ENCODE measurements around the gene MAD1L1.
"Not testable (repeated sequence)": the region's sequence is repeated elsewhere in the genome, so short reads cannot be mapped to it uniquely, and the experiment has no call there.

MAD1L1 gene

GRCh38 chr7:2065528-2065927 is 167.2 kb downstream of the MAD1L1 start:
- Histone ChIP-seq H3K4me3 (ENCODE audit: low read length) (no peak overlapping the region), H3K4me1 (ENCODE audit: insufficient read depth, low read length) (no peaks in the 10 kb centered on the region), H3K27ac (ENCODE audit: low read depth, low read length) (no peak overlapping the region), H3K9me3 (ENCODE audit: insufficient read depth, low read depth, low read length) (peaks cover 4% of the 10 kb centered on the region), H3K27me3 (ENCODE audit: insufficient read depth, low read length) (no peaks in the 10 kb centered on the region), H3K9ac (ENCODE audit: low read depth, low read length) (no peak overlapping the region), H3K36me3 (ENCODE audit: insufficient read depth, low read length) (peaks cover 28% of the 10 kb centered on the region; the same call in 1 of the 2 replicates)
- WGBS = 93% methylated on average over 13 of the region's 13 CpGs

GRCh38 chr7:2063563-2064260 is 169.0 kb downstream of the MAD1L1 start:
- WGBS = 93% methylated on average over 24 of the region's 24 CpGs
- Histone ChIP-seq H3K4me1 (ENCODE audit: insufficient read depth, low read length) (no peaks in the 10 kb centered on the region), H3K9ac (ENCODE audit: low read depth, low read length) (no peak overlapping the region), H3K36me3 (ENCODE audit: insufficient read depth, low read length) (peaks cover 35% of the 10 kb centered on the region; the same call in 1 of the 2 replicates), H3K27me3 (ENCODE audit: insufficient read depth, low read length) (no peaks in the 10 kb centered on the region), H3K4me3 (ENCODE audit: low read length) (no peak overlapping the region), H3K27ac (ENCODE audit: low read depth, low read length) (no peak overlapping the region), H3K9me3 (ENCODE audit: insufficient read depth, low read depth, low read length) (peaks cover 14% of the 10 kb centered on the region)

- no peaks in the 10 kb centered on the region for H3K4me1 ChIP-seq (ENCODE audit: insufficient read depth, low read length)
- H3K4me3 ChIP-seq (ENCODE audit: low read length) = no peak overlapping the region
- 95% methylated on average over 10 of the region's 11 CpGs for WGBS
- peaks cover 14% of the 10 kb centered on the region for H3K9me3 ChIP-seq (ENCODE audit: insufficient read depth, low read depth, low read length)
- H3K9ac ChIP-seq (ENCODE audit: low read depth, low read length) = no peak overlapping the region
- H3K36me3 ChIP-seq (ENCODE audit: insufficient read depth, low read length) = peaks cover 28% of the 10 kb centered on the region; the same call in 1 of the 2 replicates
- H3K27me3 ChIP-seq (ENCODE audit: insufficient read depth, low read length) = no peaks in the 10 kb centered on the region
- H3K27ac ChIP-seq (ENCODE audit: low read depth, low read length) = no peak overlapping the region
These were observed 170.1 kb downstream of the MAD1L1 start for GRCh38 chr7:2062648-2063047.

GRCh38 chr7:2060701-2061100 is 172.0 kb downstream of the MAD1L1 start:
- H3K27me3 ChIP-seq (ENCODE audit: insufficient read depth, low read length) = no peaks in the 10 kb centered on the region
- peaks cover 18% of the 10 kb centered on the region; the same call in 1 of the 2 replicates for H3K36me3 ChIP-seq (ENCODE audit: insufficient read depth, low read length)
- H3K9ac ChIP-seq (ENCODE audit: low read depth, low read length) = no peak overlapping the region
- no peak overlapping the region for H3K27ac ChIP-seq (ENCODE audit: low read depth, low read length)
- H3K4me1 ChIP-seq (ENCODE audit: insufficient read depth, low read length) = no peaks in the 10 kb centered on the region
- H3K4me3 ChIP-seq (ENCODE audit: low read length) = no peak overlapping the region
- H3K9me3 ChIP-seq (ENCODE audit: insufficient read depth, low read depth, low read length) = peaks cover 14% of the 10 kb centered on the region
- 94% methylated on average over 11 of the region's 11 CpGs for WGBS

DNA sequence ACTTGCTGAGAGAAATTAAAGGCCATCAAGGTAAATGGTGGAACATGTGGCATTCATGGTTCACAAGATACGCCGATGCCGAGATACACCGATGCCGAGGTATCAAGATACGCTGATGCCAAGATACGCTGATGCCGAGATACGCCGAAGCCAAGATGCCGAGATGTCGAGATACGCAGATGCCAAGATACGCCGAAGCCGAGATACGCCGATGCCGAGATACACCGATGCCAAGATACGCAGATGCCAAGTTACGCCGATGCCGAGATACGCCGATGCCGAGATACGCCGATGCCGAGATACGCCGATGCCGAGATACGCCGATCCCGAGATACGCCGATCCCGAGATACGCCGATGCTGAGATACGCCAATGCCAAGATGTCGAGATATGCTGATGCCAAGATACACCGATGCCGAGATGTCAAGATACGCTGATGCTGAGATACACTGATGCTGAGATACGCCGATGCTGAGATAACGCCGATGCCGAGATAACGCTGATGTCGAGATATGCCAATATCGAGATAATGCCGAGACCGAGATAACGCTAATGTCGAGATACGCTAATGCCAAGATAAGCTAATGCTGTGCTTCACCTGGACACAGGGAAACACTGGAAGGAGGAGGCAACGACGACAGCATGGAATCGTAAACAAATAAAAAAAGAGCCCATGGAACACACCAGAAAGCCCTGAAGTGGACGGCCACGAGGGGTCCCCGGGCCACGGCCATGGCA is 172.6 kb downstream of the MAD1L1 start:
- H3K36me3 ChIP-seq (ENCODE audit: insufficient read depth, low read length) = peaks cover 18% of the 10 kb centered on the region; the same call in 1 of the 2 replicates
- H3K4me3 ChIP-seq (ENCODE audit: low read length) = no peak overlapping the region
- H3K27ac ChIP-seq (ENCODE audit: low read depth, low read length) = no peak overlapping the region
- H3K4me1 ChIP-seq (ENCODE audit: insufficient read depth, low read length) = no peaks in the 10 kb centered on the region
- 94% methylated on average over 66 of the region's 66 CpGs for WGBS
- peaks cover 14% of the 10 kb centered on the region for H3K9me3 ChIP-seq (ENCODE audit: insufficient read depth, low read depth, low read length)
- no peak overlapping the region for H3K9ac ChIP-seq (ENCODE audit: low read depth, low read length)
- H3K27me3 ChIP-seq (ENCODE audit: insufficient read depth, low read length) = no peaks in the 10 kb centered on the region

- WGBS = 59% methylated on average over 9 of the region's 13 CpGs
- H3K4me3 ChIP-seq (ENCODE audit: low read length); H3K9ac ChIP-seq (ENCODE audit: low read depth, low read length); H3K27me3 ChIP-seq (ENCODE audit: insufficient read depth, low read length); H3K4me1 ChIP-seq (ENCODE audit: insufficient read depth, low read length); H3K27ac ChIP-seq (ENCODE audit: low read depth, low read length): not testable (repeated sequence)
- Histone ChIP-seq H3K36me3 (ENCODE audit: insufficient read depth, low read length) (peaks cover 18% of the 10 kb centered on the region; the same call in 1 of the 2 replicates), H3K9me3 (ENCODE audit: insufficient read depth, low read depth, low read length) (peaks cover 14% of the 10 kb centered on the region)
These were observed 174.5 kb downstream of the MAD1L1 start for GRCh38 chr7:2058246-2058645.

- Histone ChIP-seq H3K27ac (ENCODE audit: low read depth, low read length) (no peak overlapping the region), H3K9ac (ENCODE audit: low read depth, low read length) (no peak overlapping the region), H3K4me3 (ENCODE audit: low read length) (no peak overlapping the region), H3K9me3 (ENCODE audit: insufficient read depth, low read depth, low read length) (peaks cover 14% of the 10 kb centered on the region), H3K36me3 (ENCODE audit: insufficient read depth, low read length) (peaks cover 13% of the 10 kb centered on the region; the same call in 1 of the 2 replicates), H3K27me3 (ENCODE audit: insufficient read depth, low read length) (no peaks in the 10 kb centered on the region), H3K4me1 (ENCODE audit: insufficient read depth, low read length) (no peaks in the 10 kb centered on the region; the same call in 1 of the 2 replicates)
- 94% methylated on average over 11 of the region's 11 CpGs for WGBS
These were observed 176.8 kb downstream of the MAD1L1 start for GRCh38 chr7:2055956-2056355.

DNA sequence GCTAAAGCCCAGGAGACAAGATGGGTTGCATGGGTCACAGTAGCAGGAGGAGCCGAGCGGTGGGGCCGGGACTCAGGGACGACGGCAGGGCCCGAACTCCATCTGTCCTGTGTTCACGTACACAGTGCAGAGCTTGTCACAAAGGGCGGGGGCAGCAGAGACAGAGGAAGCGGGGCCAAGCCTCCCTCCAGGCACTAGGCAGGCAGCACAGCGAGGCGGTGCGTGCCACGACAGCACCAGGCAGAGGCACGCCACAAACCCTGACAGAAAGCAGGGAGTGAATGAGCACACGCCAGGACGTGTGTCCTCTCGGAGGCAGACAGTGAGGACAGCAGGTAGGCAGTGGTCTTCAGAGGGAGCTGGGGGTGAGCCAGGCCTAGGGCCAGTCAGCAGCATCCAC is 177.8 kb downstream of the MAD1L1 start:
- H3K4me3 ChIP-seq (ENCODE audit: low read length) = no peak overlapping the region
- WGBS = 95% methylated on average over 17 of the region's 17 CpGs
- no peak overlapping the region for H3K9ac ChIP-seq (ENCODE audit: low read depth, low read length)
- no peak overlapping the region for H3K27ac ChIP-seq (ENCODE audit: low read depth, low read length)
- H3K27me3 ChIP-seq (ENCODE audit: insufficient read depth, low read length) = no peaks in the 10 kb centered on the region
- H3K4me1 ChIP-seq (ENCODE audit: insufficient read depth, low read length) = no peaks in the 10 kb centered on the region; the same call in 1 of the 2 replicates
- H3K9me3 ChIP-seq (ENCODE audit: insufficient read depth, low read depth, low read length) = peaks cover 5% of the 10 kb centered on the region; the same call in 1 of the 2 replicates
- peaks cover 7% of the 10 kb centered on the region; the same call in 1 of the 2 replicates for H3K36me3 ChIP-seq (ENCODE audit: insufficient read depth, low read length)

DNA sequence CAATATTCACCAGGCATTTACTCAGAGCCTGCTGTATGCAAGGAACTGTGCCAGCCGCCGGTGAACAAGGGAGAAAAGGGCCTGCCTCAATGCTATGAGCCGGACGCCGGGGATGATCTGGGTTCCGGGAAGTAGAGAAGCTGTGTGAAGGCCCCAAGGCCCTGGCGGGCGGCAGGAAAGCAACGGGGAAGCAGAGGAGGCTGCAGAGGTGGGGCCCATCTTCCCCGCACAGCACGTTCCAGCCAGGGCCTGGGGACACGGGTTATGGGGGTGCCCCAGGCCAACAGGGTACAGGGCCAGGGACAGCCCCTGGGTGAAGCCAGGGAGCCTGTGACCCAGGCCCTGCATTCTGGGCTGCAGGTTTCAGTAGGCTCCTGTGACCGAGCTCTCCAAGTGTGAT is 179.3 kb downstream of the MAD1L1 start:
- H3K4me3 ChIP-seq (ENCODE audit: low read length) = no peak overlapping the region
- no peaks in the 10 kb centered on the region for H3K9me3 ChIP-seq (ENCODE audit: insufficient read depth, low read depth, low read length)
- no peak overlapping the region for H3K9ac ChIP-seq (ENCODE audit: low read depth, low read length)
- no peaks in the 10 kb centered on the region for H3K27me3 ChIP-seq (ENCODE audit: insufficient read depth, low read length)
- no peak overlapping the region for H3K27ac ChIP-seq (ENCODE audit: low read depth, low read length)
- H3K4me1 ChIP-seq (ENCODE audit: insufficient read depth, low read length) = no peaks in the 10 kb centered on the region; the same call in 1 of the 2 replicates
- 94% methylated on average over 13 of the region's 13 CpGs for WGBS
- peaks cover 2% of the 10 kb centered on the region; the same call in 1 of the 2 replicates for H3K36me3 ChIP-seq (ENCODE audit: insufficient read depth, low read length)

- Histone ChIP-seq H3K27ac (ENCODE audit: low read depth, low read length) (no peak overlapping the region), H3K9ac (ENCODE audit: low read depth, low read length) (no peak overlapping the region; the same call in 1 of the 2 replicates), H3K9me3 (ENCODE audit: insufficient read depth, low read depth, low read length) (no peaks in the 10 kb centered on the region), H3K27me3 (ENCODE audit: insufficient read depth, low read length) (no peaks in the 10 kb centered on the region), H3K4me3 (ENCODE audit: low read length) (no peak overlapping the region), H3K4me1 (ENCODE audit: insufficient read depth, low read length) (no peaks in the 10 kb centered on the region; the same call in 1 of the 2 replicates), H3K36me3 (ENCODE audit: insufficient read depth, low read length) (peaks cover 2% of the 10 kb centered on the region; the same call in 1 of the 2 replicates)
- 90% methylated on average over 13 of the region's 13 CpGs for WGBS
These were observed 180.1 kb downstream of the MAD1L1 start for GRCh38 chr7:2052657-2053048.

All from HUES64 (cell line).